Mesenchymal stem cell (in vitro differentiated cells and primary cell): ENCODE measurements around the gene GLT6D1.

Experiments
- DNase-seq: peaks from one replicate; pipeline ENCODE4 v3.0.0-alpha.2; 2013
- H2AFZ ChIP-seq: one replicate; pipeline ENCODE4 v1.6.1; 2013; ENCODE audit warnings: low read depth, mild to moderate bottlenecking, control low read depth, inconsistent platforms, low read length, moderate library complexity
- H2AK5ac ChIP-seq: 2 replicates; pipeline ENCODE4 v1.6.1; 2013; ENCODE audit warnings: low read length, moderate library complexity, mild to moderate bottlenecking, inconsistent platforms; ENCODE audit not compliant: severe bottlenecking
- H2BK120ac ChIP-seq: one replicate; pipeline ENCODE4 v1.6.1; 2013; ENCODE audit warnings: low read depth, mild to moderate bottlenecking, inconsistent platforms, low read length, moderate library complexity
- H2BK12ac ChIP-seq, 2 experiments: one replicate each; pipeline ENCODE4 v1.6.1; 2013; ENCODE audit warnings: inconsistent platforms in 2 of 2, low read length in 2 of 2, mild to moderate bottlenecking in 2 of 2, moderate library complexity in 2 of 2, control low read depth in 1 of 2
- H2BK15ac ChIP-seq: one replicate; pipeline ENCODE4 v1.6.1; 2013; ENCODE audit warnings: mild to moderate bottlenecking, low read depth, inconsistent platforms; ENCODE audit not compliant: poor library complexity, severe bottlenecking
- H2BK5ac ChIP-seq: 2 replicates; pipeline ENCODE4 v1.6.1; 2013; ENCODE audit warnings: low read depth, mild to moderate bottlenecking, low read length, control low read depth, inconsistent platforms; ENCODE audit not compliant: poor library complexity, severe bottlenecking
- H3K14ac ChIP-seq, 2 experiments: one replicate each; pipeline ENCODE4 v1.6.1; 2013; ENCODE audit warnings: inconsistent platforms in 2 of 2, low read length in 2 of 2, control low read depth in 1 of 2, mild to moderate bottlenecking in 1 of 2, moderate library complexity in 1 of 2
- H3K18ac ChIP-seq, 2 experiments: one replicate each; pipeline ENCODE4 v1.6.1; 2013; ENCODE audit warnings: inconsistent platforms in 2 of 2, low read length in 2 of 2, control low read depth in 1 of 2, low read depth in 1 of 2, mild to moderate bottlenecking in 1 of 2
- H3K23ac ChIP-seq, 2 experiments: one replicate each; pipeline ENCODE4 v1.6.1; 2013; ENCODE audit warnings: inconsistent platforms in 2 of 2, low read length in 2 of 2, mild to moderate bottlenecking in 2 of 2, moderate library complexity in 2 of 2, control low read depth in 1 of 2
- H3K27ac ChIP-seq: 2 replicates; pipeline ENCODE4 v1.5.1; 2013; ENCODE audit warnings: mild to moderate bottlenecking, moderate library complexity, low read length, control low read depth, inconsistent platforms; ENCODE audit not compliant: poor library complexity, severe bottlenecking
- H3K27me3 ChIP-seq, 2 experiments: 2 replicates each; pipeline versions ENCODE4 v1.6.1 to v1.7.0; 2013; ENCODE audit warnings: low read length in 2 of 2, mild to moderate bottlenecking in 2 of 2, moderate library complexity in 2 of 2, control low read depth in 1 of 2, inconsistent platforms in 1 of 2; ENCODE audit not compliant: control insufficient read depth in 1 of 2, insufficient read depth in 1 of 2
- H3K36me3 ChIP-seq, 2 experiments: 2 replicates each; pipeline versions ENCODE4 v1.6.1 to v1.7.0; 2013; ENCODE audit warnings: low read length in 2 of 2, control low read depth in 1 of 2, inconsistent platforms in 1 of 2, low read depth in 1 of 2, mild to moderate bottlenecking in 1 of 2; ENCODE audit not compliant: insufficient read depth in 2 of 2, control insufficient read depth in 1 of 2
- H3K4ac ChIP-seq, 2 experiments: one replicate each; pipeline ENCODE4 v1.6.1; 2013; ENCODE audit warnings: inconsistent platforms in 2 of 2, low read length in 2 of 2, mild to moderate bottlenecking in 2 of 2, moderate library complexity in 2 of 2, control low read depth in 1 of 2, low read depth in 1 of 2
- H3K4me1 ChIP-seq: 2 replicates; pipeline ENCODE4 v1.6.1; 2013; ENCODE audit warnings: low read depth, low read length, control low read depth; ENCODE audit not compliant: control insufficient read depth, insufficient read depth
- H3K4me2 ChIP-seq: 2 replicates; pipeline ENCODE4 v1.6.1; 2013; ENCODE audit warnings: low read length, mild to moderate bottlenecking, inconsistent platforms; ENCODE audit not compliant: poor library complexity, severe bottlenecking
- H3K4me3 ChIP-seq, 2 experiments: 2 replicates each; pipeline versions ENCODE4 v1.5.1 to v1.7.0; 2013; ENCODE audit warnings: low read length in 2 of 2, mild to moderate bottlenecking in 2 of 2, control low read depth in 1 of 2, low read depth in 1 of 2; ENCODE audit not compliant: insufficient read depth in 1 of 2
- H3K79me1 ChIP-seq: replicated peaks from 2 replicates; pipeline ENCODE4 v1.6.1; 2013; ENCODE audit warnings: mild to moderate bottlenecking, control low read depth, low read length, inconsistent platforms; ENCODE audit not compliant: poor library complexity, severe bottlenecking
- H3K9ac ChIP-seq: 2 replicates; pipeline ENCODE4 v1.7.0; 2013; ENCODE audit warnings: mild to moderate bottlenecking, low read length, moderate library complexity
- H3K9me3 ChIP-seq: 2 replicates; pipeline ENCODE4 v1.7.0; 2013; ENCODE audit warnings: mild to moderate bottlenecking, low read length; ENCODE audit not compliant: control insufficient read depth
- H4K8ac ChIP-seq: one replicate; pipeline ENCODE4 v1.6.1; 2013; ENCODE audit warnings: inconsistent platforms, mild to moderate bottlenecking, low read length, moderate library complexity
- H4K91ac ChIP-seq: one replicate; pipeline ENCODE4 v1.6.1; 2013; ENCODE audit warnings: mild to moderate bottlenecking, low read length, inconsistent platforms
- WGBS: methylation state at CpG from one replicate; pipeline ENCODE4 v1.1.7; 2013; ENCODE audit warnings: mixed read lengths; 5-methylcytosine and 5-hydroxymethylcytosine counted together

GLT6D1 gene

GRCh38 chr9:135584934-135585333 lies 54.4 kb downstream of the GLT6D1 start:
- no peak overlapping the region for H2AFZ ChIP-seq
- H3K4ac ChIP-seq, result no peak overlapping the region
- no peak overlapping the region for H3K9ac ChIP-seq
- H3K14ac ChIP-seq, result no peak overlapping the region
- no peak overlapping the region for H3K4me2 ChIP-seq
- no peak overlapping the region for H4K8ac ChIP-seq
- H3K4me3 ChIP-seq, result no peak overlapping the region
- no peak for DNase-seq
- no peak overlapping the region for H2BK120ac ChIP-seq
- H3K9me3 ChIP-seq, result peaks cover 2% of the 10 kb centered on the region
- no peak overlapping the region for H3K18ac ChIP-seq
- H3K36me3 ChIP-seq, result no peaks in the 10 kb centered on the region
- peaks cover 0 to 13% of the 10 kb centered on the region in 2 experiments for H3K27me3 ChIP-seq
- no peak overlapping the region for H3K27ac ChIP-seq
- no peak overlapping the region for H2BK5ac ChIP-seq
- no peaks in the 10 kb centered on the region for H3K79me1 ChIP-seq
- no peak overlapping the region for H2AK5ac ChIP-seq
- H3K4me1 ChIP-seq, result no peaks in the 10 kb centered on the region
- H2BK12ac ChIP-seq, result no peak overlapping the region
- WGBS, result 76% methylated on average over 14 of the region's 16 CpGs
- H3K23ac ChIP-seq, result no peak overlapping the region
- no peak overlapping the region for H4K91ac ChIP-seq
- no peak overlapping the region for H2BK15ac ChIP-seq

GRCh38 chr9:135584371-135584770 lies 55.0 kb downstream of the GLT6D1 start:
- no peak overlapping the region for H3K14ac ChIP-seq
- H2BK15ac ChIP-seq, result no peak overlapping the region
- H3K4me3 ChIP-seq, result no peak overlapping the region
- no peak overlapping the region for H3K4ac ChIP-seq
- no peak overlapping the region for H3K9ac ChIP-seq
- no peak overlapping the region for H2AK5ac ChIP-seq
- WGBS, result 66% methylated on average over 5 of the region's 5 CpGs
- H2BK12ac ChIP-seq, result no peak overlapping the region
- peaks cover 0 to 11% of the 10 kb centered on the region in 2 experiments for H3K27me3 ChIP-seq
- peak overlapping the region; percentile 6 for H2AFZ ChIP-seq
- no peak overlapping the region for H3K4me2 ChIP-seq
- H3K9me3 ChIP-seq, result peaks cover 2% of the 10 kb centered on the region
- no peak overlapping the region for H2BK5ac ChIP-seq
- no peak for DNase-seq
- H3K27ac ChIP-seq, result no peak overlapping the region
- H2BK120ac ChIP-seq, result no peak overlapping the region
- no peaks in the 10 kb centered on the region for H3K79me1 ChIP-seq
- no peak overlapping the region for H4K91ac ChIP-seq
- no peaks in the 10 kb centered on the region for H3K36me3 ChIP-seq
- no peaks in the 10 kb centered on the region for H3K4me1 ChIP-seq
- no peak overlapping the region for H3K23ac ChIP-seq
- no peak overlapping the region for H4K8ac ChIP-seq
- H3K18ac ChIP-seq, result no peak overlapping the region

GRCh38 chr9:135583688-135584011 lies 55.7 kb downstream of the GLT6D1 start:
- no peaks in the 10 kb centered on the region for H3K36me3 ChIP-seq
- no peaks in the 10 kb centered on the region for H3K4me1 ChIP-seq
- H2AFZ ChIP-seq, result no peak overlapping the region
- peaks cover 0 to 8% of the 10 kb centered on the region in 2 experiments for H3K27me3 ChIP-seq
- H3K23ac ChIP-seq, result no peak overlapping the region
- H3K9ac ChIP-seq, result no peak overlapping the region
- 94% methylated on average over 16 of the region's 16 CpGs for WGBS
- H2AK5ac ChIP-seq, result no peak overlapping the region
- H3K27ac ChIP-seq, result no peak overlapping the region
- no peak overlapping the region for H3K4me3 ChIP-seq
- no peak overlapping the region for H3K4ac ChIP-seq
- H3K79me1 ChIP-seq, result no peaks in the 10 kb centered on the region
- no peak for DNase-seq
- H3K4me2 ChIP-seq, result no peak overlapping the region
- no peak overlapping the region for H3K18ac ChIP-seq
- H2BK15ac ChIP-seq, result no peak overlapping the region
- no peak overlapping the region for H2BK120ac ChIP-seq
- H2BK12ac ChIP-seq, result no peak overlapping the region
- no peak overlapping the region for H4K8ac ChIP-seq
- H4K91ac ChIP-seq, result no peak overlapping the region
- H3K9me3 ChIP-seq, result peaks cover 2% of the 10 kb centered on the region
- no peak overlapping the region for H3K14ac ChIP-seq
- no peak overlapping the region for H2BK5ac ChIP-seq

GRCh38 chr9:135582966-135583687 lies 56.2 kb downstream of the GLT6D1 start:
- no peak overlapping the region for H2BK120ac ChIP-seq
- no peak overlapping the region for H3K4me3 ChIP-seq
- no peak overlapping the region for H3K9ac ChIP-seq
- H3K23ac ChIP-seq, result no peak overlapping the region
- no peaks in the 10 kb centered on the region for H3K4me1 ChIP-seq
- no peak overlapping the region for H2AFZ ChIP-seq
- no peaks in the 10 kb centered on the region for H3K36me3 ChIP-seq
- no peak overlapping the region for H3K4ac ChIP-seq
- H2AK5ac ChIP-seq, result no peak overlapping the region
- no peak overlapping the region for H3K4me2 ChIP-seq
- no peak for DNase-seq
- no peak overlapping the region for H2BK15ac ChIP-seq
- 81% methylated on average over 19 of the region's 19 CpGs for WGBS
- H3K18ac ChIP-seq, result no peak overlapping the region
- H3K27ac ChIP-seq, result no peak overlapping the region
- no peak overlapping the region for H2BK5ac ChIP-seq
- peaks cover 0 to 8% of the 10 kb centered on the region in 2 experiments for H3K27me3 ChIP-seq
- no peak overlapping the region for H2BK12ac ChIP-seq
- H4K8ac ChIP-seq, result no peak overlapping the region
- no peak overlapping the region for H4K91ac ChIP-seq
- no peak overlapping the region for H3K14ac ChIP-seq
- H3K9me3 ChIP-seq, result peaks cover 2% of the 10 kb centered on the region
- H3K79me1 ChIP-seq, result no peaks in the 10 kb centered on the region
